AG09319 (cell line): ENCODE data around the gene MTIF3.

Experiments
- DNase-seq: peaks from one replicate; pipeline ENCODE4 v3.0.0-alpha.2; 2010; ENCODE audit warnings: low read depth; ENCODE audit errors: extremely low read depth
- TF ChIP-seq, protein P1 (sequence below): IDR thresholded peaks from 2 replicates; pipeline ENCODE4 v1.5.1; 2011; ENCODE audit warnings: low read depth, mild to moderate bottlenecking, inconsistent platforms, low read length, moderate library complexity

Gene MTIF3

GRCh38 chr13:27472941-27473340 is 22.6 kb upstream of the MTIF3 start:
- TF ChIP-seq, protein P1, sequence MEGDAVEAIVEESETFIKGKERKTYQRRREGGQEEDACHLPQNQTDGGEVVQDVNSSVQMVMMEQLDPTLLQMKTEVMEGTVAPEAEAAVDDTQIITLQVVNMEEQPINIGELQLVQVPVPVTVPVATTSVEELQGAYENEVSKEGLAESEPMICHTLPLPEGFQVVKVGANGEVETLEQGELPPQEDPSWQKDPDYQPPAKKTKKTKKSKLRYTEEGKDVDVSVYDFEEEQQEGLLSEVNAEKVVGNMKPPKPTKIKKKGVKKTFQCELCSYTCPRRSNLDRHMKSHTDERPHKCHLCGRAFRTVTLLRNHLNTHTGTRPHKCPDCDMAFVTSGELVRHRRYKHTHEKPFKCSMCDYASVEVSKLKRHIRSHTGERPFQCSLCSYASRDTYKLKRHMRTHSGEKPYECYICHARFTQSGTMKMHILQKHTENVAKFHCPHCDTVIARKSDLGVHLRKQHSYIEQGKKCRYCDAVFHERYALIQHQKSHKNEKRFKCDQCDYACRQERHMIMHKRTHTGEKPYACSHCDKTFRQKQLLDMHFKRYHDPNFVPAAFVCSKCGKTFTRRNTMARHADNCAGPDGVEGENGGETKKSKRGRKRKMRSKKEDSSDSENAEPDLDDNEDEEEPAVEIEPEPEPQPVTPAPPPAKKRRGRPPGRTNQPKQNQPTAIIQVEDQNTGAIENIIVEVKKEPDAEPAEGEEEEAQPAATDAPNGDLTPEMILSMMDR: no peak
- no peak for DNase-seq

DNA sequence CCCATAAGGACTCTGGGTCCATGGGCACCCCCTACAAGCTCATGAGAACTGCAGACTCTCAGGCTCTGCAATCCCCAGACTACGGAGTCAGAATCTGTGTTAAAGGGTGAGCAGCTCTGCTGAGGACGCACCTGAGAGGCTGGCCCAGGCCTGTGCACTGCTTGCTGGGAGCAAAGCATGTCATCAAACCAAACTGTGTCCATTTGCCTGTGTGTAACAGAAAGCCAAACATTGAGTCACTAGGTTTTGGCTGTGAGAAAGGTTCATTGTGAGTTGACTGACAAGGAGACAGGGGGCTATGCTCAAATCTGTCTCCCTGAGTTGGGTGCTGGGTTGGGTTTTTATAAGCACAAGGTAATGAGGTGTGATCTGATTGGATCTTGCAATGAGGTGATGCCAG is 22.1 kb upstream of the MTIF3 start:
- no peak for DNase-seq
- TF ChIP-seq, protein P1: no peak

- TF ChIP-seq, protein P1: no peak
Observed at GRCh38 chr13:27470075-27470820, 19.9 kb upstream of the MTIF3 start.

DNA sequence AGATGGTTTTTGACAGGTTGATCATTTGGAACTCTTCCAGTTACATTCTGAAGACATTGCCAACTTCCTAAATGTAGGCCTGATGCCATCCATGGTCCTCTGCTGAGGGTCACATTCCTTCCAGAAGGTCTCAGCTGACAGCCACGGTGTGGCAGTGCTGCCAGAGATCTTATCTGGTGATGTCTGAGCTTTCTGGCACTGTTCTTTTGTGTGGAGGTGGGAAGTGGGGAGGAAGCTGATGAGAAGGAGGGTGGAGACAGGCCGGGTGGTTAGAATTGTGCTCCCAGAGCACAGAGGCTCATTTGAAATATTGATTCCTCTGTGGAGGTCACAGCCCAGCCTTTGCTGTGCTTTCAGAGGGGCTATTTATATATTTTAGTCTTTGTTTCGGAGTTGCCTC is 16.1 kb upstream of the MTIF3 start:
- DNase-seq: no peak

More at GRCh38 chr13:27470075-27470820, 19.9 kb upstream of the MTIF3 start:
- DNase-seq: no peak

DNA sequence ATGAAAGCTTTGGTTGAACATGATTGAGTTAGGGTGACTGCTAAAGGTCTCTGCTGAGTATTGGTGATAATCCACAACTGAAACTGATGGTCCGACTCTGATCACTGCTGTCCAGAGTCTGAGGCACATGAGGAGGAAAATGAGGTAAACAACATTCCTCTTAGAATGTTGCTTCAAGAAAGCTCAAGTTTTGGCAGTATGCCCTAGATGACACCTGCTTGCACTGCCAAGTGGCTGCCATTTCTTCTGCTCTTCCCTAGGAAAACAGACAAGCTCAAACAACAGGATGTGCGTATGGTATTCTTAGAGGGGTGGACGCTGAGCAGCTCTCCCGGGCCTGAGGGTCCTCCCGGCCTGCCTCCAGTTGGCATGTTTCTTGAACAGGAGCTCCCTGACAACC is 15.2 kb upstream of the MTIF3 start:
- TF ChIP-seq, protein P1: no peak

More for the DNA sequence above, 16.1 kb upstream of the MTIF3 start:
- TF ChIP-seq, protein P1: no peak

GRCh38 chr13:27463500-27463899 is 13.1 kb upstream of the MTIF3 start:
- DNase-seq: no peak
- TF ChIP-seq, protein P1: no peak

More for the DNA sequence above, 15.2 kb upstream of the MTIF3 start:
- DNase-seq: no peak

DNA sequence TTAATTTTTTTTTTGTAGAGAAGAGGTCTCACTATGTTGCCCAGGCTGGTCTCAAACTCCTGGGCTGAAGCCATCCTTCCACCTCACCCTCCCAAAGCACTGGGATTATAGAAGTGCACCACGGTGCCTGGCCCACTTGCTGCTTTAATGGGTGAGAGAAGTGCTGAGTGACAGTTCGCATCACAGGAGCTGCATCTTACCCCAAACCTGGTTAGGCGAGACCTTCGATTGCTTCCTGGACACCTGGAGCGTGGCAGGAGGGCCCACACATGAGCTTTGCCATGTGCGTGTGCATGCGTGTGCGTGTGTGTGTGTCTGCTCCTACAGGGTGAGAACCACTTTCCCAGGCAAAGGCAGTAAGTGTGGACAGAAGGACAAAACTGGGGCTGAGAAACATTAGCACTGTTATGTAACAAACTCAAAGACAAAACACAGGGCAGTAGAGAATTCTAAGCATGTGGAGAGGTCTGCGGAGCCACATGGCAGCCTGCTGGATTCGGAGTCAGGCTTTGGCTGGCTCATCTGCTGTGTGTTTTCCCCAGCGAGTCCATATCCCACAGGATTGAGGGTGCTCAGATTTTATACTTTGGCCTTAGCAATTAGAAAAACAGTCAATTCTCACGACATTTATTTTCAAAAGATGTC is 11.7 kb upstream of the MTIF3 start:
- DNase-seq: no peak
- TF ChIP-seq, protein P1: no peak
